ENCODE results near the gene MCCD1. TPM values are rescaled to one million over a fixed set of nuclear protein-coding genes. Genes with fewer than 3 reads are reported as not detected.

MCCD1 gene
- total RNA-seq, 4 donors from 2014 or later, result not detected

DNA sequence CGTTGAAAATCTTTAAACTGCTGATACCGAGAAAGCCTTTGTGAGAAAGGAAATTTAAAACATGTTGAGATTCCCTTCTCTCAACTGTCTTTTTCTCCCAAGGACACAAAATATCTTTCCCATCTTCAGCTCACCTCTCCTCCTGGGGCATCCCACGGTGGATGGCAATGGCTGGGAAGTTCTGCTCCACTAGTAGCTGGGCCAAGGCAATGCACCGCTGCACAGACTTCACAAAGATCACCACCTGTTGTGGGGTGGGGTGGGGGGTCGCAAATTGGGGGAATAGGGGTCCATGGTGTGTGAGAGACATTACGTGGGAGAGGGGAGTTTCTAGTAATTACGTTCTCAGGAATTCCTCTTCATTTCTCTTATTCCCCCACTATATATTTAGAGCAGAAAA is 2.4 kb downstream of the MCCD1 start:
- DNase-seq (ENCODE audit: low spot score in 2 of 2), result no peak
- Histone ChIP-seq H3K4me3 (no peak overlapping the region), H3K36me3 (peaks cover 0 to 72% (median 38%) of the 10 kb centered on the region in 3 donors), H3K27ac (no peak overlapping the region), H3K27me3 (no peaks in the 10 kb centered on the region), H3K9me3 (no peaks in the 10 kb centered on the region), H3K4me1 (peaks cover 0 to 3% (median 0%) of the 10 kb centered on the region in 4 donors)
- WGBS, 2 donors, result 83 to 86% methylated on average over 7 of the region's 7 CpGs
- TF ChIP-seq, protein P1, sequence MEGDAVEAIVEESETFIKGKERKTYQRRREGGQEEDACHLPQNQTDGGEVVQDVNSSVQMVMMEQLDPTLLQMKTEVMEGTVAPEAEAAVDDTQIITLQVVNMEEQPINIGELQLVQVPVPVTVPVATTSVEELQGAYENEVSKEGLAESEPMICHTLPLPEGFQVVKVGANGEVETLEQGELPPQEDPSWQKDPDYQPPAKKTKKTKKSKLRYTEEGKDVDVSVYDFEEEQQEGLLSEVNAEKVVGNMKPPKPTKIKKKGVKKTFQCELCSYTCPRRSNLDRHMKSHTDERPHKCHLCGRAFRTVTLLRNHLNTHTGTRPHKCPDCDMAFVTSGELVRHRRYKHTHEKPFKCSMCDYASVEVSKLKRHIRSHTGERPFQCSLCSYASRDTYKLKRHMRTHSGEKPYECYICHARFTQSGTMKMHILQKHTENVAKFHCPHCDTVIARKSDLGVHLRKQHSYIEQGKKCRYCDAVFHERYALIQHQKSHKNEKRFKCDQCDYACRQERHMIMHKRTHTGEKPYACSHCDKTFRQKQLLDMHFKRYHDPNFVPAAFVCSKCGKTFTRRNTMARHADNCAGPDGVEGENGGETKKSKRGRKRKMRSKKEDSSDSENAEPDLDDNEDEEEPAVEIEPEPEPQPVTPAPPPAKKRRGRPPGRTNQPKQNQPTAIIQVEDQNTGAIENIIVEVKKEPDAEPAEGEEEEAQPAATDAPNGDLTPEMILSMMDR (IDR thresholded peaks at IDR 0.05), result no peak
- TF ChIP-seq EP300 (IDR thresholded peaks at IDR 0.05) (no peak), POLR2A (IDR thresholded peaks at IDR 0.05) (no peak)

DNA sequence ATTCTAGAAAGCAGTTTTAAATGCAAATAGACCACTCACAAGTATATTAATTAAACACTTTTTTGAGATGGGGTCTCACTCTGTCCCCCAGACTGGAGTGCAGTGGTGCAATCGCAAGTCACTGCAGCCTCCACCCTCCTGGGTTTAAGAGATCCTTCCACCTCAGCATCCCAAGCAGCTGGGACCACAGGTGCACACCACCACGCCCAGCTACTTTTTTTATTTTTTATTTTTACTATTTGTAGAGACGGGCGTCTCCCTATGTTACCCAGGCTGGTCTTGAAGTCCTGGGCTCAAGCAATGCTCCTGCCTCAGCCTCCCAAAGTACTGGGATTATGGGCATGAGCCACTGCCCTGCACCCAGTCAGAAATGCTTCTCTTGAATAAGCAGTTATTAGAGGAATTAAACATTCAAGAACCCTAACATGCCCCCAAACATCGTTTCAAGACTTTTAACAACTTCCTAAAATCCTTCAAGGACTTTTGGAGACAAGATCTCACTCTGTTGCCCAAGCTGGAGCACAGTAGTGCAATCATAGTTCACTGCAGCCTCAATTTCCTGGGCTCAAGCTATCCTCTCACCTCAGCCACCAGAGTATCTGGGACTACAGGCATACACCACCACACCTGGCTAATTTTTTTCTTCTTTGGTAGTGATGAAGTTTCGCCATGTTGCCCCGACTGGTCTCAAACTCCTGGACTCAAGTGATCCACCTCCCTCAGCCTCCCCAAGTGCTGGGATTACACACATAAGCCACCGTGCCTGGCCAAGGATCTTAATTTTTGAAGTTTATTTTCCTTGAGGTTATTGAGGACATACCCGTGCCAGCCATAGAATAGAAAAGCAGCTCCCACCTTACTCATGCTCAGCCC is 3.2 kb downstream of the MCCD1 start:
- no peak overlapping the region for H3K4me3 ChIP-seq
- H3K36me3 ChIP-seq, result peaks cover 0 to 80% (median 44%) of the 10 kb centered on the region in 3 donors
- no peaks in the 10 kb centered on the region for H3K27me3 ChIP-seq
- no peak for DNase-seq (ENCODE audit: low spot score in 2 of 2)
- H3K27ac ChIP-seq, result no peak overlapping the region
- TF ChIP-seq POLR2A (IDR thresholded peaks at IDR 0.05) (no peak), EP300 (IDR thresholded peaks at IDR 0.05) (no peak)
- peaks cover 0 to 9% (median 0%) of the 10 kb centered on the region in 4 donors for H3K4me1 ChIP-seq
- H3K9me3 ChIP-seq, result no peaks in the 10 kb centered on the region
- WGBS, 2 donors, result 71 to 72% methylated on average over 9 of the region's 9 CpGs

DNA sequence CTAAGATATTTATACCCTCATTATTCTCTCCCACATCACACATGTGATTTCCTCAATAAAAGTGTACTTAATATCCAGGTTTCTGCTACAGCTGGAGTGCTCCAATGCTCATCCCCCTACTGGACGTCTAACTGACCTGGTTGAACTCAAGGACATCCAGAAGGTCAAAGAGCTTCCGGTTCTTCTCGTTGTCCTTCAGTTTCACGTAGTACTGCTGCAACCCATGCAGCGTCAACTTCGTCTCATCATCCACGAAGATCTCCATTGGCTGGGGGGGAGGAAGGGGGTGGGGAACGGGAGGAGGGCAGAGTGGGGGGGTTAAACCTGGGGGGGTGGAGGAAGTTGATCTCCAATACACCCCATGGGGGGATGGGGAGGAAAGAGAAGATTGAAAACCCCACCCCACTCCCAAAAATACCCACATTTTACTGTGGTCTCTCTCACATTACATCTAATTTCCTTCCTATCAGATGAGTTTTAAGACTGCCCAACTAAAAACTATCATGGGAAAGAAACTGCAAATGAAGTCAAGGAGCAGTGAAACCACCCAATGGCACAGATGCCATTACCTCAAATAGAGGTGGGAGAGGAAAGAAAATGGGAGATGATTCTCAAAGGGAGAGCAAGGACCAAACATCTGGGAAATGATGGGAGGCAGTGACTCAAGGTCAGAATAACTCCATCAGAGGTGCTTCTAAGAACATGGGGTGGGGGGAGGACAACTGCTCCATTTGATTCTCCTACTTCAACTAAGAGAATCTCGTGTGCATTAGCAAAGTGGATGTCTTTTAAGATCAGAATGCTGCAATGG is 4.1 kb downstream of the MCCD1 start:
- WGBS, 2 donors, result 48 to 60% methylated on average over 9 of the region's 9 CpGs
- TF ChIP-seq POLR2A (IDR thresholded peaks at IDR 0.05) (no peak), EP300 (IDR thresholded peaks at IDR 0.05) (no peak)
- TF ChIP-seq, protein P1 (IDR thresholded peaks at IDR 0.05), result no peak
- Histone ChIP-seq H3K4me3 (no peak overlapping the region), H3K9me3 (no peaks in the 10 kb centered on the region), H3K4me1 (peaks cover 0 to 16% (median 0%) of the 10 kb centered on the region in 4 donors), H3K27me3 (no peaks in the 10 kb centered on the region), H3K36me3 (peaks cover 0 to 88% (median 52%) of the 10 kb centered on the region in 3 donors), H3K27ac (no peak overlapping the region)
- no peak for DNase-seq (ENCODE audit: low spot score in 2 of 2)

DNA sequence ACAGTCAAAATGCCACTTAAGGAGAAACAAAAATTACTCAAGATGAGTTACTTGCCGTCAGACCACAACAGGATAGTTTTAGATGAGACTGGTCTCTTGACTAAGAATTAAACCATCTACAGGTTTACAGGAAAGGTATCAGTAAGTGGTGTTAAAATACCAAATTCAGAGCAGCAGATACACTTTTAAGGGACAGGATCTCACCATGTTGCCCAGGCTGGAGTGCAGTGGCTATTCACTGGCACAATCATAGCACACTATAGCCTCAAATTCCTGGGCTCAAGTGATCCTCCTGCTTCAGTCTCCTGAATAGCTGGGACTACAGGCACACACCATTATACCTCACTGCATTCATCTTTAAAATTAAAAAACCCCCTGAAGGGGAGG is 4.7 kb downstream of the MCCD1 start:
- peaks cover 0 to 94% (median 56%) of the 10 kb centered on the region in 3 donors for H3K36me3 ChIP-seq
- 72 to 88% methylated on average over 1 of the region's 1 CpG for WGBS, 2 donors
- H3K9me3 ChIP-seq, result no peaks in the 10 kb centered on the region
- peaks cover 0 to 21% (median 0%) of the 10 kb centered on the region in 4 donors for H3K4me1 ChIP-seq
- H3K27ac ChIP-seq, result no peak overlapping the region
- TF ChIP-seq POLR2A (IDR thresholded peaks at IDR 0.05), result no peak
- TF ChIP-seq, protein P1 (IDR thresholded peaks at IDR 0.05), result no peak
- TF ChIP-seq EP300 (IDR thresholded peaks at IDR 0.05), result no peak
- no peaks in the 10 kb centered on the region for H3K27me3 ChIP-seq
- H3K4me3 ChIP-seq, result no peak overlapping the region
- DNase-seq (ENCODE audit: low spot score in 2 of 2), result no peak

DNA sequence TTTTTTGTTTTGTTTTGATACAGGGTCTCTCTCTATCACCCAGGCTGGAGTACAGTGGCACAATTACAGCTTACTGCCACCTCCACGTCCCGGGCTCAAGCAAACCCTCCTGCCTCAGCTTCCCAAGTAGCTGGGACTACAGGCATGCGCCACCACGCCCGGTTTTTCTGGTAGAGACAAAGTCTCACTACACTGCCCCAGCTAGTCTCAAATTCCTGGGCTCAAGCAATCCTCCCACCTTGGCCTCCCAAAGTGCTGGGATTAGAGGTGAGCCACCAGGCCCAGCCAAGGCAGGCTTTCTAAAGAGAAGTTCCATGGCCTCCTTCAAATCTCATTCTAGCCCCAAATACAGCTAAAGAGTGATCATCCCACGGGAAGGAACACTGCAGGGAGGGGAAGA is 5.2 kb downstream of the MCCD1 start:
- Histone ChIP-seq H3K27ac (no peak overlapping the region), H3K27me3 (no peaks in the 10 kb centered on the region), H3K4me1 (peaks cover 0 to 27% (median 4%) of the 10 kb centered on the region in 4 donors), H3K4me3 (no peak overlapping the region), H3K36me3 (peaks cover 0 to 100% (median 62%) of the 10 kb centered on the region in 3 donors), H3K9me3 (no peaks in the 10 kb centered on the region)
- DNase-seq (ENCODE audit: low spot score in 2 of 2), result no peak
- TF ChIP-seq EP300 (IDR thresholded peaks at IDR 0.05) (no peak), POLR2A (IDR thresholded peaks at IDR 0.05) (no peak)
- TF ChIP-seq, protein P1 (IDR thresholded peaks at IDR 0.05), result no peak
- 92% methylated on average over 6 of the region's 6 CpGs for WGBS, 2 donors
